Measurements from ENCODE around the gene CDH23. TPM values are rescaled to one million over a fixed set of nuclear protein-coding genes. Genes with fewer than 3 reads are reported as not detected.

Gene CDH23
- total and polyA plus RNA-seq, 2 donors (not counting 1 experiment from before 2014, with no cell fraction given), result 0.37 to 0.89 TPM

- TF ChIP-seq EZH2 (IDR thresholded peaks at IDR 0.05; ENCODE audit: borderline replicate concordance, insufficient read depth, low read depth, low read length, poor library complexity, severe bottlenecking) (no peak), CTCF (IDR thresholded peaks at IDR 0.05) (no peak)
- Histone ChIP-seq H3K79me2 (ENCODE audit: control insufficient read depth, insufficient read depth, low read length) (no peaks in the 10 kb centered on the region), H3K27me3 (replicated peaks in 1 of 4; ENCODE audit: control extremely low read depth in 1 of 4, control insufficient read depth in 3 of 4, insufficient read depth in 4 of 4, low read length in 3 of 4) (no peaks in the 10 kb centered on the region), H3K4me3 (ENCODE audit: control extremely low read depth in 1 of 5, extremely low read depth in 1 of 5, insufficient read depth in 1 of 5, low read depth in 2 of 5, low read length in 4 of 5) (no peak overlapping the region), H3K4me2 (replicated peaks; ENCODE audit: low read depth, low read length, poor library complexity, severe bottlenecking) (peak overlapping the region; percentile 76), H4K20me1 (ENCODE audit: control insufficient read depth, insufficient read depth, low read length, poor library complexity, severe bottlenecking) (no peaks in the 10 kb centered on the region), H3K36me3 (replicated peaks in 1 of 2; ENCODE audit: control extremely low read depth in 1 of 2, control insufficient read depth in 1 of 2, extremely low read depth in 1 of 2, insufficient read depth in 2 of 2, low read length in 1 of 2) (no peaks in the 10 kb centered on the region), H3K9me3 (ENCODE audit: control extremely low read depth in 1 of 3, control insufficient read depth in 2 of 3, insufficient read depth in 1 of 3, low read length in 2 of 3) (peaks cover 0 to 21% (median 0%) of the 10 kb centered on the region in 3 donors), H3K27ac (ENCODE audit: low read length in 2 of 2) (no peak overlapping the region), H2AFZ (ENCODE audit: insufficient read depth, low read depth, low read length, poor library complexity, severe bottlenecking) (no peak overlapping the region), H3K9ac (ENCODE audit: low read length) (no peak overlapping the region), H3K4me1 (ENCODE audit: control insufficient read depth in 2 of 2, insufficient read depth in 2 of 2, low read length in 2 of 2) (peaks cover 39 to 55% of the 10 kb centered on the region in 2 donors)
- WGBS (ENCODE audit: insufficient coverage), result 82% methylated on average over 11 of the region's 14 CpGs
- intact Hi-C loops (cut with micrococcal nuclease), result loop anchor here (2.0 to 10.0 kb wide), 3 partner anchors 29 to 1551 kb away; partner anchors contain the start of gene TYSND1
- Mint-ChIP-seq H3K9me3 (ENCODE audit: insufficient read depth) (no peaks in the 10 kb centered on the region), H3K27me3 (no peaks in the 10 kb centered on the region), H3K27ac (no peak overlapping the region), H3K4me1 (peaks cover 53% of the 10 kb centered on the region), H3K4me3 (no peak overlapping the region)
- ChIA-PET CTCF (interaction anchor here (0.7 to 11.1 kb wide), 37 partner anchors 9 to 394 kb away, joined by 3 to 199 read pairs (median 6); partner anchors contain the start of genes C10orf105, SLC29A3 and VSIR), POLR2A (interaction anchor here (0.6 to 2.2 kb wide), 4 partner anchors 32 to 78 kb away, joined by 3 to 11 read pairs (median 5); partner anchors contain the start of gene VSIR)
- ATAC-seq (ENCODE audit: low read depth), result no peak
- DNase-seq, result no peak
Measured at GRCh38 chr10:71695502-71696476, 299.1 kb downstream of the CDH23 start.
